Mesangial cell (primary cell): ENCODE measurements around the gene PLA2G2A. TPM values are rescaled to one million over a fixed set of nuclear protein-coding genes. Genes with fewer than 3 reads are reported as not detected.

ENCODE experiments used
- total RNA-seq: library from RNA; depleted of rRNA; stranded (reverse); fragments of >200 nt; gene quantifications from 2 replicates; pipeline ENCODE4 v1.2.3, GENCODE V29; 2015

PLA2G2A gene, protein sequence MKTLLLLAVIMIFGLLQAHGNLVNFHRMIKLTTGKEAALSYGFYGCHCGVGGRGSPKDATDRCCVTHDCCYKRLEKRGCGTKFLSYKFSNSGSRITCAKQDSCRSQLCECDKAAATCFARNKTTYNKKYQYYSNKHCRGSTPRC
- total RNA-seq = not detected in 2 replicates

GRCh38 chr1:19979494-19979977 lies at the start of gene PLA2G2A:
PLA2G2A (minus strand) TSS chr1:19979618; CDS start chr1:19978773, 845 bp downstream.

Other genes with a start within 250 kb of the PLA2G2A start
- gene TMCO4, start 179.7 kb downstream of the PLA2G2A start, total RNA-seq = 8.6 and 9.5 TPM in 2 replicates
- gene RNF186, start 164.3 kb downstream of the PLA2G2A start, total RNA-seq = not detected in 2 replicates
- 1.9 and 2.1 TPM in 2 replicates for gene OTUD3, start 97.2 kb downstream of the PLA2G2A start, total RNA-seq
- gene PLA2G2E, start 56.0 kb downstream of the PLA2G2A start, total RNA-seq = not detected in 2 replicates
- gene PLA2G5, start 90.6 kb upstream of the PLA2G2A start, total RNA-seq = not detected in 2 replicates
- gene PLA2G2D, start 139.9 kb upstream of the PLA2G2A start, total RNA-seq = not detected in 2 replicates
- not detected in 2 replicates for gene PLA2G2F, start 159.7 kb upstream of the PLA2G2A start, total RNA-seq
- gene UBXN10, start 206.5 kb upstream of the PLA2G2A start, total RNA-seq = under 0.01 and 0.13 TPM in 2 replicates
- gene PLA2G2C, start 206.9 kb upstream of the PLA2G2A start, total RNA-seq = not detected in 2 replicates